Cardiac muscle cell (in vitro differentiated cells and primary cell): ENCODE results near the gene PSMD1. TPM values are rescaled to one million over a fixed set of nuclear protein-coding genes. Genes with fewer than 3 reads are reported as not detected.
"Not testable (repeated sequence)": the region's sequence is repeated elsewhere in the genome, so short reads cannot be mapped to it uniquely, and the experiment has no call there.

Experiments
- DNase-seq, 2 donors: peaks; one replicate each; pipeline versions ENCODE4 v3.0.0 to v3.0.0-alpha.2; 2010 to 2017; ENCODE audit warnings: low read depth in 1 of 2, low spot score in 1 of 2
- H3K27ac ChIP-seq: fragments of 200-600 bp; sonication (generic); 2 replicates; pipeline ENCODE4 v1.5.1; 2016
- H3K27me3 ChIP-seq: fragments of 200-600 bp; sonication (generic); 2 replicates; pipeline ENCODE4 v1.6.0; 2016; ENCODE audit warnings: control low read depth
- H3K36me3 ChIP-seq: fragments of 200-600 bp; sonication (generic); 2 replicates; pipeline ENCODE4 v1.5.1; 2016; ENCODE audit warnings: control low read depth
- H3K4me1 ChIP-seq: fragments of 200-600 bp; sonication (generic); 2 replicates; pipeline ENCODE4 v1.8.1; 2017; ENCODE audit warnings: low read depth, mild to moderate bottlenecking, mixed run types
- H3K4me3 ChIP-seq: fragments of 200-600 bp; sonication (generic); 2 replicates; pipeline ENCODE4 v1.5.1; 2016; ENCODE audit warnings: mild to moderate bottlenecking
- H3K9me3 ChIP-seq: fragments of 200-600 bp; sonication (generic); 2 replicates; pipeline ENCODE4 v1.5.1; 2017; ENCODE audit warnings: low read depth, mild to moderate bottlenecking, control low read depth
- polyA plus RNA-seq: library from polyadenylated mRNA; unstranded; fragments of >200 nt; fragmentation: Nextera tagmentation; extraction: Ambion mirVana; gene quantifications from 2 replicates; pipeline ENCODE4 v1.2.1, GENCODE V29; 2016
- total RNA-seq: library from RNA; depleted of rRNA; stranded (reverse); fragments of >200 nt; gene quantifications from 2 replicates; pipeline ENCODE4 v1.2.3, GENCODE V29; 2016
- TF ChIP-seq, protein P1 (sequence below): IDR thresholded peaks from 2 replicates; pipeline ENCODE4 v1.5.1; 2012; ENCODE audit warnings: low read depth, mild to moderate bottlenecking, low read length

The PSMD1 gene
- total and polyA plus RNA-seq, 2 experiments from 2014 or later = 122 to 133 TPM

DNA sequence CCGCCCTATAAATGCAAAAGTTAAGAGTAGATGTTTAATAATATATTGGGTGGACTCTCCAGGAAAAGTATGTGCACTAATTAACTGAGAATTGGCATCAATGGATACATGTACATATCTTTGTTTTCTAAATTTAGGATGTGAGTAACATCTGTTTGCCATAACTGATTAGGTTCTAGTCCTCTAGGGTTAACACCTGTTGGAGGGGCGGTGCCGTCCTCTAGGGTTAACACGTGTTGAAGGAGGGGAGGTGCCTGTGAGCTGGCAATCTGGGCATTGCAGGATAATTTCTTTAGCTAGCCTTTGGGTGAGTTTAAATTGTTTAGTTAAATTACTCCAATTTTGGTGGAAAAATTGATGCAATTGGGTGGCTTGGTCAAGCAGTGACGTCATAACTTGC is 37.3 kb downstream of the PSMD1 start:
- H3K27ac ChIP-seq = no peak overlapping the region
- H3K27me3 ChIP-seq = no peaks in the 10 kb centered on the region
- peaks cover 3% of the 10 kb centered on the region for H3K4me1 ChIP-seq
- no peak overlapping the region for H3K4me3 ChIP-seq
- no peak for DNase-seq
- no peaks in the 10 kb centered on the region for H3K9me3 ChIP-seq
- H3K36me3 ChIP-seq = peaks cover 9% of the 10 kb centered on the region
- TF ChIP-seq, protein P1, sequence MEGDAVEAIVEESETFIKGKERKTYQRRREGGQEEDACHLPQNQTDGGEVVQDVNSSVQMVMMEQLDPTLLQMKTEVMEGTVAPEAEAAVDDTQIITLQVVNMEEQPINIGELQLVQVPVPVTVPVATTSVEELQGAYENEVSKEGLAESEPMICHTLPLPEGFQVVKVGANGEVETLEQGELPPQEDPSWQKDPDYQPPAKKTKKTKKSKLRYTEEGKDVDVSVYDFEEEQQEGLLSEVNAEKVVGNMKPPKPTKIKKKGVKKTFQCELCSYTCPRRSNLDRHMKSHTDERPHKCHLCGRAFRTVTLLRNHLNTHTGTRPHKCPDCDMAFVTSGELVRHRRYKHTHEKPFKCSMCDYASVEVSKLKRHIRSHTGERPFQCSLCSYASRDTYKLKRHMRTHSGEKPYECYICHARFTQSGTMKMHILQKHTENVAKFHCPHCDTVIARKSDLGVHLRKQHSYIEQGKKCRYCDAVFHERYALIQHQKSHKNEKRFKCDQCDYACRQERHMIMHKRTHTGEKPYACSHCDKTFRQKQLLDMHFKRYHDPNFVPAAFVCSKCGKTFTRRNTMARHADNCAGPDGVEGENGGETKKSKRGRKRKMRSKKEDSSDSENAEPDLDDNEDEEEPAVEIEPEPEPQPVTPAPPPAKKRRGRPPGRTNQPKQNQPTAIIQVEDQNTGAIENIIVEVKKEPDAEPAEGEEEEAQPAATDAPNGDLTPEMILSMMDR = no peak

DNA sequence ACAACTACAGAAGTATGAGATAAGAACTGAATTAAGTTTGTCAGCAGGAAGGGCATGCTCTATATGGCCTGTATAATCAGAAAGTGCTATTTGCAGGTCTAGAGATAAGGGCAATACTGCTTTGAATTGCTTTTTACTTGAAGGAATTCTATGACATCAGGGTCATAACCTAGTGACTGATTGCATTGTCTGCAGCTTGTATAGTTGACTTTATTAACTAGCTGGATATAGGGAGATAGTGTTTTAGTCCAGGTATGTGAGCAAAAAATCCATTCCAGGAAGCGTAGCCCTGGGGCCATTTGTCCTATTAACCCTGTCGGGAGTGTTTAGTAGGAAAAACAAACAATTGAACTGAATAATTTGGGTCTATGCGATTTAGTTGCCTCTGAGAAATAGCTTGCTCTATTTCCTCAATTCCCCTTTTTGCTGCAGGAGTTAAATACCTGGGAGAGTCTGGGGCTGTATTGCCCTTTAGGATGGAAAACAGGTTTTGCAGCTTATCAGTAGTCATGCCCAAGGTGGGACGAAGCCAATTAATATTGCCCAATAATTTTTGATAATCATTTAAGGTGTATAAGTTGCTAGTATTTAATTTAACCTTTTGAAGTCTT is 38.2 kb downstream of the PSMD1 start:
- Histone ChIP-seq H3K9me3 (no peaks in the 10 kb centered on the region), H3K4me3 (no peak overlapping the region), H3K4me1 (no peaks in the 10 kb centered on the region), H3K36me3 (peaks cover 9% of the 10 kb centered on the region), H3K27me3 (no peaks in the 10 kb centered on the region), H3K27ac (no peak overlapping the region)
- TF ChIP-seq, protein P1 = no peak
- no peak for DNase-seq

DNA sequence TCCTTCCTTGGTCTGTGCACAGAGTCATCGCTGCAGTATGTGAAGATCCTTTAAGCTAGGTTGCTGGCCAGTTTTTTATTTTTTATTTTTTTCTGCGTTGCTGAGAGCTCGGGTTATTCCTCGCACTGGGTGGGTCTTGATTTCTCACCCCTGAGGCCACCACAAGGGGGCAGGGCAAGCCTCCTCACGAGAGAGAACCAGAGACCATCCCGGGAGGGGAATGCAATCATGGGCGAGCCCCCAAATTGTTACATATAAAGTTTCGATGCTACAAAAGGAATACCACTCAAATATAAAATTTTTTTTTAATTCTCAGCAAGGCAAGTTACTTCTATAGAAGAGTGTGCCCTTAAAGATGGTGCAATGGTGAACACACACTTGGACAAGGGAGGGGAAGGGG is 43.3 kb downstream of the PSMD1 start:
- H3K9me3 ChIP-seq = no peaks in the 10 kb centered on the region
- peaks cover 12% of the 10 kb centered on the region for H3K36me3 ChIP-seq
- H3K27me3 ChIP-seq = no peaks in the 10 kb centered on the region
- no peak overlapping the region for H3K4me3 ChIP-seq
- H3K4me1 ChIP-seq = no peaks in the 10 kb centered on the region
- TF ChIP-seq, protein P1 = no peak
- no peak overlapping the region for H3K27ac ChIP-seq
- peak in 1 of 2 donors; percentile 4 for DNase-seq

DNA sequence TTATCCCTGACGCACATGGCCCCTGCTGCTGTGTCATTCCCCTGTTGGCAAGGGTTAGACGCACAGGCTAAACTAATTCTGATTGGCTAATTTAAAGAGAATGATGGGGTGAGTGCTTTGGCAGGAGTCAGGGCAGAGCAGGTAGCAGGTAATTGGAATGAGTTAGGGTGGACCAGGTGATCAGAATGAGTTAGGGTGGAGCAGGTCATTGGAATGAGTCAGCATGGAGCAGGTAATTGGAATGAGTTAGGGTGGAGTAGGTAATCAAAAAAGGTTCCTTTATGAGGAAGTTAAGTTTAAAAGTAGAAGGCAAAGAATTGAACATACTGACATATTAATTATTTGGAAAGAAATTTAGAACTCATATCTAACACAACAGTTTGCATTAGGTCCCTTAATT is 43.7 kb downstream of the PSMD1 start:
- peaks cover 12% of the 10 kb centered on the region for H3K36me3 ChIP-seq
- not testable (repeated sequence) for H3K27me3 ChIP-seq, H3K9me3 ChIP-seq, H3K4me3 ChIP-seq, H3K4me1 ChIP-seq, DNase-seq, H3K27ac ChIP-seq

DNA sequence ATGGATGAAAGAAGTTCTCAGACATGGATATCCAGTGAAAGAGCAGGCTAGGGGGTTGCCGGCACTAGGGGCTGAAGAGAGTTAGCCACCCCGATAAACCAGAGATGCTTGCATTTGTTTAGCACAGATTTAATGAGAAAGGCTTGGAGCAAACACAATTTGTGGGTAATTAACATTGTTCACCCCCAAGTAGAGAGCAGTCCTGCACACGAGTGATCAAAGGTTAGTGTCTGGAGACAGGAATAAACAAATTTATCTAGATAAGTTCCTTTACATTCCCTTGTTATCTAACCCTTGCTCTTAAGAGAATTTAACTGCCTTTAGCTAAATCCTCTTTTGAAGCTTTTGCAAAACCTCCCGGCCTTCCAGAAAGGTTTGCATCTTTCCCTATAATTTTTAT is 44.3 kb downstream of the PSMD1 start:
- Histone ChIP-seq H3K4me1 (no peaks in the 10 kb centered on the region), H3K27me3 (no peaks in the 10 kb centered on the region), H3K36me3 (peaks cover 12% of the 10 kb centered on the region), H3K9me3 (no peaks in the 10 kb centered on the region), H3K27ac (no peak overlapping the region), H3K4me3 (no peak overlapping the region)
- no peak for DNase-seq
- TF ChIP-seq, protein P1 = no peak

DNA sequence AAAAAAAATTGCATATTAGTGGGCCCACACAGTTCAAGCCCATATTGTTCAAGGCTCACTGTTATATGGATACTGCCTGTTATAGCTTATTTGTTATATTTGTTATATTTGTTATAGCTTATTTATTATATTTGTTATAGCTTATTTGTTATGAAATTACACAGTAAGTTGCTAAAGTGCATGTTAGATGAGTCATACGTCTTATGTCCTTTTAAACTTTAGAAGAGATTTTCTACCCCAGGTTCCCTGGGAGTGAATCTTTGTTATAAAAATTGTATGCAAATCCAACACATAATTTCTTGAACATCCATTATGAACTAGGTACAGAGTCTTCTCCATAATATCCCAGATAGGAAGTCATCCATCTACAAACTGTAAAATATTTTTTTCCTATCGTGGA is 46.1 kb downstream of the PSMD1 start:
- no peaks in the 10 kb centered on the region for H3K27me3 ChIP-seq
- TF ChIP-seq, protein P1 = no peak
- H3K36me3 ChIP-seq = peaks cover 7% of the 10 kb centered on the region
- no peak for DNase-seq
- H3K27ac ChIP-seq = peak overlapping the region; percentile 46
- H3K9me3 ChIP-seq = no peaks in the 10 kb centered on the region
- no peaks in the 10 kb centered on the region for H3K4me1 ChIP-seq
- no peak overlapping the region for H3K4me3 ChIP-seq
